NCI-H2196 (cell line): ENCODE data around the gene TRIM49.
"Not testable (repeated sequence)": the region's sequence is repeated elsewhere in the genome, so short reads cannot be mapped to it uniquely, and the experiment has no call there.

Source experiments
- DNase-seq: peaks from one replicate; lab custom pipeline; 2025; ENCODE audit not compliant: unreplicated experiment; lab: John Stamatoyannopoulos, UW

The TRIM49 gene

DNA sequence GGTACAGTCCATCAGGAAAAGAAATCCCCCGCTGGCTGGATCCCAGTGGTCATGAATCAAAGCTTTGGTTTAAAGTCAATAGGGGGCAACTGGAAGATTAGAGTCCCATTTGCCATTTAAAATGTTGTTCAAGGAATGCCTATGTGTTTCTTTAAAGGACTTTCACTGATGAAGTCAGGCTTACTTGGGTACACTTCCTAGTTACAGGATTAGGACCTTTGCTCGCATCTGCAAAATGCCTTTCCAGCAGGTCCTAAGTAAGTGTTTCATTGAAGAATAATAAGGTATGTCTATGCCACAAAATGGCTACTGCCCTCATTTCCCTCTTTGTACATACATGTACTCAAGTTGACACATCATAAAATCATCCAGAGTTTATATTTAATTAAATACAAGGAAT is at the start of gene TRIM49:
TRIM49 (minus strand) TSS at position 101 of the 400 bp plus-strand sequence. CDS start 4,106 bp downstream, outside the sequence.
- DNase-seq = not testable (repeated sequence)

- not testable (repeated sequence) for DNase-seq
Observed at GRCh38 chr11:89826694-89827093, 18.3 kb upstream of the TRIM49 start.

DNA sequence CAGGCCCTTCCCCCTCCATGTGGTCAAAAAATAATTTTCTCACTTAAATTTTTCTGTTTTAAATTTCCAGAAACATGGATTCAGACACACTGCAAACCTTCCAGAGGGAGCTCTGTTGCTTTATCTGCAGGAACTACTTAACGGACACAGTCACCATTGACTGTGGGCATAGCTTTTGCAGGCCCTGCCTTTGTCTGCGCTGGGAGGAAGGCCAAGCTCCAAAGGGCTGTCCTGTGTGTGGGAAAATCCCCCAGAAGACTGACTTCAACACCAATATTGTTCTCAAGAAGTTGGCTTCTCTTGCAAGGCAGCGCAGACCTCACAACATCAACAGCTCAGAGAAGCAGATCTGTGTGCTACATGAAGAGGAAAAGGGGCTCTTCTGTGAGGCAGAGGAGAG is 11.6 kb upstream of the TRIM49 start:
- not testable (repeated sequence) for DNase-seq

DNA sequence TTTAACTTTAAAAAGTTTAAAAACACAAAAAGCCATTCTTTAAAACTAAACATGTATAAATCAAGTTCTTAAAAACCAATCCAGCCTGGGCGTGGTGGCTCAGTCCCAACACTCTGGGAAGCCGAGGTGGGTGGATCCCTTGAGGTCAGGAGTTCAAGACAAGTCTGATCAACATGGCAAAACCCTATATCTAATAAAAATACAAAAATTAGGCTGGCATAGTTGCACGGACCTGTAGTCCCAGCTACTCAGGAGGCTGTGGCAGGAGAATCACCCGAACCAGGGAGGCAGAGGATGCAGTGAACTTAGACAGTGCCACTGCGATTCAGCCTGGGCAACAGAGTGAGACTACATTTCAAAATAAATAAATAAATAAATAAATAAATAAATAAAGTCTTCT is 5.2 kb upstream of the TRIM49 start:
- DNase-seq = not testable (repeated sequence)

- DNase-seq = not testable (repeated sequence)
Observed at GRCh38 chr11:89787506-89788063, 20.8 kb downstream of the TRIM49 start.

DNA sequence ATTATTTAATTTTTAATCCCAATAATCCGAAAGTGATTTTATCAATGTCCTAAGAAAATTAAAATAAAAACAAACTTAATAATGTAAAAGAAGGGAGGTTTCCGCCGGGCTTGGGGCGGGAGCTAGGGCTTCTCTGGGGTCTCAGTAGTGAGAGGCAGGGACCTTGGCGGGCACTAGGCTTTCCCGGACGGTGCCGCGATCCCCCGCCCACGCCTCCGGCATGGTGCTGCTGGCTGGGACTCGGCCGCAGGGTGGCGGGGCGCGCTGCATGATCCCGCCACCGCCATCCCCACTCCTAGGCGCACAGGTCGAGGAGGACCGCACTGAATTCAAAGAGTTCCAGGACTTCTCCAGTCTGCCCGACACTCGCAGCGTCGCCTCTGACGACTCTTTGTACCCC is 22.6 kb downstream of the TRIM49 start:
- not testable (repeated sequence) for DNase-seq

GRCh38 chr11:89750822-89751221 is 57.6 kb downstream of the TRIM49 start:
- not testable (repeated sequence) for DNase-seq
